Measurements from ENCODE around the gene YWHAG.

The YWHAG gene

DNA sequence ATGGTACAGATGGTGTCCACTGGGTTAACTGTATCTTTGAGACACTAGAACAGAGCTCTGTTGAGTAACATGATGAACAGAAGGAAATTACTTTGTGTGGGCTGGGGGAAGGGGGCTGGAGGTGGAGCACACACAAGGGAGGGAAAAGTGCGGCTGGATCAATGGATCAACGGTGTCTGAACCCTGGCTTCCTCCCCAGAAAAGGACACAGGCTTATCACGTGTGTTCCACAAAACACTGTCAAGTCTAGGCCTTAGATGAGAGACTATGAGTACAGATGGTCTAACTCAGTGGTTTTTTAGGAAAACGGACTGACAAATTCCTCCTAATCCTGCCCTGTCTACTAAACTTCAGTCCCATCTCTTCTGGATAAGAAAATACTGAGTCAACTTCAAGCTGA lies 28.5 kb downstream of the YWHAG start:
- H3K27me3 ChIP-seq (ENCODE audit: control insufficient read depth, low read length): no peaks in the 10 kb centered on the region
- no peak for TF ChIP-seq EZH2phosphoT487 (IDR thresholded peaks at IDR 0.05; ENCODE audit: borderline replicate concordance, low read length)
- TF ChIP-seq, protein P1, sequence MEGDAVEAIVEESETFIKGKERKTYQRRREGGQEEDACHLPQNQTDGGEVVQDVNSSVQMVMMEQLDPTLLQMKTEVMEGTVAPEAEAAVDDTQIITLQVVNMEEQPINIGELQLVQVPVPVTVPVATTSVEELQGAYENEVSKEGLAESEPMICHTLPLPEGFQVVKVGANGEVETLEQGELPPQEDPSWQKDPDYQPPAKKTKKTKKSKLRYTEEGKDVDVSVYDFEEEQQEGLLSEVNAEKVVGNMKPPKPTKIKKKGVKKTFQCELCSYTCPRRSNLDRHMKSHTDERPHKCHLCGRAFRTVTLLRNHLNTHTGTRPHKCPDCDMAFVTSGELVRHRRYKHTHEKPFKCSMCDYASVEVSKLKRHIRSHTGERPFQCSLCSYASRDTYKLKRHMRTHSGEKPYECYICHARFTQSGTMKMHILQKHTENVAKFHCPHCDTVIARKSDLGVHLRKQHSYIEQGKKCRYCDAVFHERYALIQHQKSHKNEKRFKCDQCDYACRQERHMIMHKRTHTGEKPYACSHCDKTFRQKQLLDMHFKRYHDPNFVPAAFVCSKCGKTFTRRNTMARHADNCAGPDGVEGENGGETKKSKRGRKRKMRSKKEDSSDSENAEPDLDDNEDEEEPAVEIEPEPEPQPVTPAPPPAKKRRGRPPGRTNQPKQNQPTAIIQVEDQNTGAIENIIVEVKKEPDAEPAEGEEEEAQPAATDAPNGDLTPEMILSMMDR (IDR thresholded peaks at IDR 0.05; ENCODE audit: low read depth, low read length, poor library complexity, severe bottlenecking): no peak
- H3K27ac ChIP-seq (ENCODE audit: low read depth, low read length): no peak overlapping the region
- H4K20me1 ChIP-seq (ENCODE audit: control insufficient read depth, insufficient read depth, low read depth, low read length): peaks cover 29% of the 10 kb centered on the region
- H3K4me1 ChIP-seq (ENCODE audit: control insufficient read depth, low read length): 0 out of 2 replicates have a peak, but pooled peaks cover 3% of the 10 kb centered on the region
- H3K79me2 ChIP-seq (ENCODE audit: control insufficient read depth, low read length): peaks cover 89% of the 10 kb centered on the region
- no peaks in the 10 kb centered on the region for H3K9me2 ChIP-seq (replicated peaks; ENCODE audit: control insufficient read depth, low read length)
- H3K36me3 ChIP-seq (ENCODE audit: control insufficient read depth, low read length): peaks cover 86% of the 10 kb centered on the region
- no peak overlapping the region for H3K4me2 ChIP-seq (ENCODE audit: low read length)
- H3K9me3 ChIP-seq (ENCODE audit: control insufficient read depth, insufficient read depth, low read length): no peaks in the 10 kb centered on the region
- H3K4me3 ChIP-seq (ENCODE audit: low read length): no peak overlapping the region
- peaks cover 8% of the 10 kb centered on the region; the same call in 1 of the 2 replicates for H3F3A ChIP-seq (ENCODE audit: control insufficient read depth, insufficient read depth)

DNA sequence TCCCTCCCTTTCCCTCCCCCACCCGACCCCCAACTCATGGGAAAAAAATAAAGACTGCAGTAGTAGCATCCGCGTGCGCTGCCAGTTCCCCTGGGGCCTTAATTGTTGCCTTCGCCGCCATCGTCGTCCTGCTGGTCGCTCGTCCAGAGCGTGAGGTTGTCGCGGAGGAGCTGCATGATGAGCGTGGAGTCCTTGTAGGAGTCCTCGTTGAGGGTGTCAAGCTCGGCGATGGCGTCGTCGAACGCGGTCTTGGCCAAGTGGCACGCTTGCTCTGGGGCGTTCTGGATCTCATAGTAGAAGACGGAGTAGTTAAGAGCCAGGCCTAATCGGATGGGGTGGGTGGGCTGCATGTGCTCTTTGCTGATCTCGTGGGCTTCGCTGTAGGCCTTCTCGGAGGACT lies 29.3 kb downstream of the YWHAG start:
- no peak overlapping the region for H3K27ac ChIP-seq (ENCODE audit: low read depth, low read length)
- no peaks in the 10 kb centered on the region for H3K27me3 ChIP-seq (ENCODE audit: control insufficient read depth, low read length)
- no peak overlapping the region for H3K4me3 ChIP-seq (ENCODE audit: low read length)
- H4K20me1 ChIP-seq (ENCODE audit: control insufficient read depth, insufficient read depth, low read depth, low read length): peaks cover 29% of the 10 kb centered on the region
- H3F3A ChIP-seq (ENCODE audit: control insufficient read depth, insufficient read depth): peaks cover 8% of the 10 kb centered on the region; the same call in 1 of the 2 replicates
- H3K9me2 ChIP-seq (replicated peaks; ENCODE audit: control insufficient read depth, low read length): no peaks in the 10 kb centered on the region
- 0 out of 2 replicates have a peak, but pooled peaks cover 3% of the 10 kb centered on the region for H3K4me1 ChIP-seq (ENCODE audit: control insufficient read depth, low read length)
- H3K79me2 ChIP-seq (ENCODE audit: control insufficient read depth, low read length): peaks cover 82% of the 10 kb centered on the region
- TF ChIP-seq EZH2phosphoT487 (IDR thresholded peaks at IDR 0.05; ENCODE audit: borderline replicate concordance, low read length): no peak
- TF ChIP-seq, protein P1 (IDR thresholded peaks at IDR 0.05; ENCODE audit: low read depth, low read length, poor library complexity, severe bottlenecking): no peak
- H3K9me3 ChIP-seq (ENCODE audit: control insufficient read depth, insufficient read depth, low read length): no peaks in the 10 kb centered on the region
- H3K36me3 ChIP-seq (ENCODE audit: control insufficient read depth, low read length): peaks cover 87% of the 10 kb centered on the region
- no peak overlapping the region for H3K4me2 ChIP-seq (ENCODE audit: low read length)

DNA sequence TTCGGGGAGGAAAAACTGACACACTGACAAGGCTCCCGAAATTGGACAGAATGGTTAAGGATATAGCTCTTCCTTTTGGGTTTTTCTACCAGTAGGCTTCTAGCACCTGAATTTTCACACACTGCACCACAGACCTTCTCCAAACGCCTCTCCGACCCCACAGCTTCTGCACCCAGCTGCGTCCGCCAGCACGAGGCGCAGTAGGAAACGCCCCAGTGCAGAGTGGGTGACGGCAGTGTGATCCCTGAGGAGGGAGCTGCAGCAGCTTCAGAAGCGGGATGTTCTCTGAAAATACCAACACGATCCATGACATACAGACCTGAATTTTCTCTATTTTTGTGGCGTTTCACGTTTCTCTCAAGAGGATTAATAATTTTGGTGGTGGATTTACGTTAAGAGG lies 30.4 kb downstream of the YWHAG start:
- peaks cover 23% of the 10 kb centered on the region for H4K20me1 ChIP-seq (ENCODE audit: control insufficient read depth, insufficient read depth, low read depth, low read length)
- no peaks in the 10 kb centered on the region for H3K9me2 ChIP-seq (replicated peaks; ENCODE audit: control insufficient read depth, low read length)
- 0 out of 2 replicates have a peak, but pooled peaks cover under 1% of the 10 kb centered on the region for H3K4me1 ChIP-seq (ENCODE audit: control insufficient read depth, low read length)
- H3F3A ChIP-seq (ENCODE audit: control insufficient read depth, insufficient read depth): peaks cover 9% of the 10 kb centered on the region; the same call in 1 of the 2 replicates
- H3K27me3 ChIP-seq (ENCODE audit: control insufficient read depth, low read length): no peaks in the 10 kb centered on the region
- H3K4me2 ChIP-seq (ENCODE audit: low read length): no peak overlapping the region
- no peak overlapping the region for H3K27ac ChIP-seq (ENCODE audit: low read depth, low read length)
- peaks cover 71% of the 10 kb centered on the region for H3K79me2 ChIP-seq (ENCODE audit: control insufficient read depth, low read length)
- H3K36me3 ChIP-seq (ENCODE audit: control insufficient read depth, low read length): peaks cover 77% of the 10 kb centered on the region
- no peak for TF ChIP-seq EZH2phosphoT487 (IDR thresholded peaks at IDR 0.05; ENCODE audit: borderline replicate concordance, low read length)
- TF ChIP-seq, protein P1 (IDR thresholded peaks at IDR 0.05; ENCODE audit: low read depth, low read length, poor library complexity, severe bottlenecking): no peak
- no peak overlapping the region for H3K4me3 ChIP-seq (ENCODE audit: low read length)
- H3K9me3 ChIP-seq (ENCODE audit: control insufficient read depth, insufficient read depth, low read length): no peaks in the 10 kb centered on the region

Data from DOHH2 (cell line).